Duodenal mucosa (tissue), 2 donors: Measurements from ENCODE around the gene GABBR2.

Experiments used
- H3K27ac ChIP-seq: one replicate; pipeline ENCODE4 v1.7.0; 2013; ENCODE audit warnings: low read depth, low read length
- H3K27me3 ChIP-seq, 2 donors: one replicate each; pipeline ENCODE4 v1.7.0; 2013; ENCODE audit warnings: low read length in 2 of 2, control low read depth in 1 of 2; ENCODE audit not compliant: insufficient read depth in 2 of 2, control insufficient read depth in 1 of 2
- H3K36me3 ChIP-seq, 2 donors: one replicate each; pipeline ENCODE4 v1.7.0; 2013; ENCODE audit warnings: low read length in 2 of 2, control low read depth in 1 of 2; ENCODE audit not compliant: insufficient read depth in 2 of 2, control insufficient read depth in 1 of 2
- H3K4me1 ChIP-seq, 2 donors: one replicate each; pipeline ENCODE4 v1.7.0; 2013; ENCODE audit warnings: low read length in 2 of 2, control low read depth in 1 of 2; ENCODE audit not compliant: insufficient read depth in 2 of 2, control insufficient read depth in 1 of 2
- H3K4me3 ChIP-seq, 2 donors: one replicate each; pipeline ENCODE4 v1.7.0; 2013; ENCODE audit warnings: low read length in 2 of 2, low read depth in 1 of 2
- H3K9ac ChIP-seq, 2 donors: one replicate each; pipeline ENCODE4 v1.7.0; 2013; ENCODE audit warnings: low read length in 2 of 2, low read depth in 1 of 2
- H3K9me3 ChIP-seq, 2 donors: one replicate each; pipeline ENCODE4 v1.7.0; 2013; ENCODE audit warnings: low read length in 2 of 2, control low read depth in 1 of 2; ENCODE audit not compliant: control insufficient read depth in 1 of 2

Gene GABBR2

DNA sequence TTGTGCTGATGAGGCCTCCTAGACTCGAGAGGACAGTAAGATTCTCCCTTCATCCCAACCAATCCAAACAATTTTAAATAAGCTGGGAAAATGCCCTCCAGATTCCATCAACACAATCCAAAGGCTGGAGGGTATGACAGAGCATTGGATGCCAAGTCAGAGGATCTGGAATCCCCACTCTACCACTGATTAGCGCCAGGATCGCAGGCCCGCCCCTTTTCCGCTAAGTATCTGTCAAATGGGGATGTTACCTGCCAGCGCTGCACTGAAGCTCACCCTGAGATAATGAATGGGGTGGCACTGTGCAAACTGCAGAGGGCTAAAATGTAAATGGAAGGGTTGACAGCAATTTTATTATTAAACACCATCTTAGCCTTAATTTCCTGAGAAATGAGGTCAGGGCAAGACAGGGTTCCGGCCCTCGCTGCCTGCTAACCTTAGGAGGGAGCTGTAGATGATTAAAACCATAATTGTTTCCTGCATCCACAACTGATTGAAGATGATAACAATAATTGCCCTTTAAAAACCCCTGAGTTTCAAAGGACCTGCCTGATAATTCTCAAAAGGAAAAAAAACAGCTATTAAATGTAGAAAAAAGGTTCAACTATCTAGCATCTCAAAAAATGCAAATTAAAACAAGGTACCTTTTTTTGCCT is 31.6 kb upstream of the GABBR2 start:
- Histone ChIP-seq H3K27ac (no peak overlapping the region), H3K4me1 (no peaks in the 10 kb centered on the region), H3K9me3 (no peaks in the 10 kb centered on the region), H3K27me3 (no peaks in the 10 kb centered on the region), H3K36me3 (peaks cover 6 to 32% of the 10 kb centered on the region in 2 donors), H3K9ac (no peak overlapping the region), H3K4me3 (no peak overlapping the region)

DNA sequence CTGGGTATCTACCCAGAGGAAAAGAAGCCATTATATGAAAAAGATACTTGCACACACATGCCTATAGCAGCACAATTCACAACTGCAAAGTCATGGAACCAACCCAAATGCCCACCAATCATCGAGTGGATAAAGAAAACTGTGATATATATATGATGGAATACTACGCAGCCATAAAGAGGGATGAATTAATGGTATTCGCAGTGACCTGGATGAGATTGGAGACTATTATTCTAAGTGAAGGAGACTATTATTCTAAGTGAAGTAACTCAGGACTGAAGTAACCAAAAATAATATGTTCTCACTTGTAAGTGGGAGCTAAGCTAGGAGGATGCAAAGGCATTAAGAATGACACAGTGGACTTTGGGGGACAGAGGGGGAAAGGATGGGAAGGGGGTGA is 30.0 kb upstream of the GABBR2 start:
- H3K9me3 ChIP-seq: no peaks in the 10 kb centered on the region
- H3K27ac ChIP-seq: no peak overlapping the region
- H3K27me3 ChIP-seq: no peaks in the 10 kb centered on the region
- H3K4me1 ChIP-seq: no peaks in the 10 kb centered on the region
- H3K9ac ChIP-seq: no peak overlapping the region
- H3K36me3 ChIP-seq: peaks cover 6 to 35% of the 10 kb centered on the region in 2 donors
- H3K4me3 ChIP-seq: no peak overlapping the region

GRCh38 chr9:98736226-98736625 is 27.5 kb upstream of the GABBR2 start:
- Histone ChIP-seq H3K4me3 (no peak overlapping the region), H3K27me3 (no peaks in the 10 kb centered on the region), H3K9me3 (no peaks in the 10 kb centered on the region), H3K36me3 (peaks cover 6 to 30% of the 10 kb centered on the region in 2 donors), H3K9ac (no peak overlapping the region), H3K4me1 (no peaks in the 10 kb centered on the region), H3K27ac (no peak overlapping the region)

DNA sequence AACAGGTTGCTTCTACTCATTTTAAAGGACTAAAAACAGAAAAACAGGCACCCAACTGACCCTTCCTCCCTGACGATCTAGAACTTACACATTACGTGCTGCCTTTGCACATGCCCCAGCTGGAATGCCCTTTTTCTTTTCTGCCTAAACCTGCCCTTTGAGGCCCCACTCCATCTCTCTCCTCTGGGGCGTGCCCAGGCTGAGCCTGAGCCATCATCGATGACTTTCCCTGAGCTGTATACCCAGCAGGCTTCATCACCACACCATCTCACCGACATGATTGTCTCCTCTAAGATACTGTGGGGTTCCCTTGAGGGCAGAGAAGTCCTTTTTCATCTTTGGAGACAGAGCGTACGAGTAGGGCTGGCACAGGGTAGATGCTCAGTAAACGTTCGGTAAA is 24.1 kb upstream of the GABBR2 start:
- Histone ChIP-seq H3K36me3 (peaks cover 6 to 30% of the 10 kb centered on the region in 2 donors), H3K4me1 (no peaks in the 10 kb centered on the region), H3K27me3 (no peaks in the 10 kb centered on the region), H3K9me3 (no peaks in the 10 kb centered on the region), H3K27ac (no peak overlapping the region), H3K4me3 (no peak overlapping the region), H3K9ac (no peak overlapping the region)

GRCh38 chr9:98732091-98732490 is 23.4 kb upstream of the GABBR2 start:
- H3K27me3 ChIP-seq: peaks cover 0 to 4% of the 10 kb centered on the region in 2 donors
- no peaks in the 10 kb centered on the region for H3K4me1 ChIP-seq
- no peaks in the 10 kb centered on the region for H3K9me3 ChIP-seq
- peaks cover 6 to 30% of the 10 kb centered on the region in 2 donors for H3K36me3 ChIP-seq
- H3K9ac ChIP-seq: no peak overlapping the region
- no peak overlapping the region for H3K4me3 ChIP-seq
- no peak overlapping the region for H3K27ac ChIP-seq

DNA sequence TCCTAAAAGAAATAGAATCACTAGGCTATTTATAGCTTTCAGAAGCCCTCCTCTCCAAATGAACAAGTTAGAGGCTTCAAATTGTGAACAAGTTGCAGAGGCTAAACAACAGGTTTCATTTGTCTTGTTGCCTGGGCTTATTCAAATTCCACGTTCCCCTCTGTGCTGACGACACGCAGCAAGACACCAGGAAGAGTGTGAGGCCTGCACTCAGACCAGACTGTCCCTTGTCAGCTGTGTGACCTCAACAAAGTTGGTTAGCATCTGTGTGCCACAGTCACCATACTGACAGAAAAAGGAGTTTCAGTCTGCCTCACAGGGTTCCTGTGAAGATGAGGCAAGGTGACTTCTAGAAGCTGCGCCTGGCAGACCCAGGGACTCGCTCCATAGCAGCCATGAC is 22.1 kb upstream of the GABBR2 start:
- Histone ChIP-seq H3K9me3 (no peaks in the 10 kb centered on the region), H3K4me1 (no peaks in the 10 kb centered on the region), H3K27ac (no peak overlapping the region), H3K36me3 (peaks cover 2 to 23% of the 10 kb centered on the region in 2 donors), H3K27me3 (peaks cover 0 to 4% of the 10 kb centered on the region in 2 donors), H3K9ac (no peak overlapping the region), H3K4me3 (no peak overlapping the region)

- Histone ChIP-seq H3K27ac (no peak overlapping the region), H3K4me1 (no peaks in the 10 kb centered on the region), H3K4me3 (no peak overlapping the region), H3K9ac (no peak overlapping the region), H3K27me3 (peaks cover 5 to 9% of the 10 kb centered on the region in 2 donors), H3K36me3 (peaks cover 0 to under 1% of the 10 kb centered on the region in 2 donors), H3K9me3 (no peaks in the 10 kb centered on the region)
Measured at GRCh38 chr9:98728500-98728899, 19.8 kb upstream of the GABBR2 start.

GRCh38 chr9:98727428-98727827 is 18.7 kb upstream of the GABBR2 start:
- Histone ChIP-seq H3K9ac (no peak overlapping the region), H3K27me3 (peaks cover 5 to 9% of the 10 kb centered on the region in 2 donors)

GRCh38 chr9:98726735-98727134 is 18.0 kb upstream of the GABBR2 start:
- H3K4me3 ChIP-seq: no peak overlapping the region
- no peak overlapping the region for H3K27ac ChIP-seq
- no peaks in the 10 kb centered on the region for H3K9me3 ChIP-seq
- H3K9ac ChIP-seq: no peak overlapping the region
- peaks cover 5 to 9% of the 10 kb centered on the region in 2 donors for H3K27me3 ChIP-seq
- no peaks in the 10 kb centered on the region for H3K4me1 ChIP-seq
- H3K36me3 ChIP-seq: no peaks in the 10 kb centered on the region

More at GRCh38 chr9:98727428-98727827, 18.7 kb upstream of the GABBR2 start:
- H3K9me3 ChIP-seq: no peaks in the 10 kb centered on the region
- H3K4me3 ChIP-seq: no peak overlapping the region
- H3K36me3 ChIP-seq: no peaks in the 10 kb centered on the region
- no peaks in the 10 kb centered on the region for H3K4me1 ChIP-seq
- H3K27ac ChIP-seq: no peak overlapping the region

GRCh38 chr9:98724810-98725530 is 16.2 kb upstream of the GABBR2 start:
- Histone ChIP-seq H3K4me3 (no peak overlapping the region), H3K9me3 (no peaks in the 10 kb centered on the region)

More at GRCh38 chr9:98724810-98725530, 16.2 kb upstream of the GABBR2 start:
- Histone ChIP-seq H3K4me1 (no peaks in the 10 kb centered on the region), H3K27ac (no peak overlapping the region), H3K27me3 (peaks cover 5 to 9% of the 10 kb centered on the region in 2 donors), H3K36me3 (no peaks in the 10 kb centered on the region), H3K9ac (no peak overlapping the region)
